ENCODE measurements around the gene KMT2C. TPM values are rescaled to one million over a fixed set of nuclear protein-coding genes. Genes with fewer than 3 reads are reported as not detected.

Gene KMT2C
- total RNA-seq, 1 experiment from 2014 or later = 54.3 TPM

DNA sequence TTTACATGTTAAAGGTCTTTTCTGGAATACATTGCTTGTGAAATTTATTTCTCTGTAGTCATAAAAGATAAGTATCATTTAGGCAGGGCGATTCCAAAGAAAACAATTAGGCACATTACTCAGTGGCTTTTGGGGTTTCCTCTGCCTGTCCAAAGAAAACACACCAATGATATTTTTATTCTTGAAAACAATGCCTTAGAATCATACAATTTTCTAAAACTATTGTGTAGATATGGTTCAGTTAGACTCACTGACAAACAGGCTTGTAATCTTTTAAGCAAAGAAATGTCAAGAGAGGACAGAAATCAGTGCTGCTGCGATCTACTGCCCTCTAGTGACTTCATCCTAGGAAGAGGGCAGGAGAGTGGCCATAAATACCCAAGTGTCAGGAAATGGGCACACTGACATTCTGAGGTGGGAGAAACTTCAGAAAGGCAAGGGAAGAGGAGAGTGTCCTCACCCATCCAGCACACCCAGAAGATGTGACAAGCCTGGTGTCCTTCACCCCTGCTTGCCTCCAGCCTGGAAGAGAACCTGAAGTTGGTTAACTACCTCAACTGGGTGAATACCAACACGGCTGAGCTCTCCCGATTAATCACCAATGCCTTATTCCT is 289.8 kb downstream of the KMT2C start:
- Histone ChIP-seq H3K9me3 (ENCODE audit: insufficient read depth, low read depth) (no peaks in the 10 kb centered on the region), H3K4me3 (no peak overlapping the region), H4K20me1 (ENCODE audit: insufficient read depth) (peaks cover 14% of the 10 kb centered on the region), H3K27me3 (ENCODE audit: insufficient read depth, low read depth) (no peaks in the 10 kb centered on the region), H3K4me2 (no peak overlapping the region), H3K27ac (no peak overlapping the region), H3K4me1 (replicated peaks; ENCODE audit: insufficient read depth) (no peaks in the 10 kb centered on the region), H3F3A (ENCODE audit: insufficient read depth, low read depth) (0 out of 2 replicates have a peak, but pooled peaks cover 4% of the 10 kb centered on the region), H3K9me2 (ENCODE audit: insufficient read depth) (no peaks in the 10 kb centered on the region), H3K79me2 (ENCODE audit: low read depth) (no peaks in the 10 kb centered on the region), H2AFZ (no peak overlapping the region), H3K36me3 (ENCODE audit: low read depth) (peaks cover 10% of the 10 kb centered on the region; the same call in 1 of the 2 replicates)
- BruUV-seq (replicated peaks) = no TSS peak
- peak; percentile 41 to 50 for DNase-seq
- intact Hi-C loops (cut with micrococcal nuclease; ENCODE audit: unreplicated experiment) = loop anchor here (1.0 to 10.0 kb wide), 5 partner anchors 361 to 831 kb away; no protein-coding TSS in a partner anchor
- POLR2A ChIA-PET (ENCODE audit: unreplicated experiment) = interaction anchor here (0.6 to 0.7 kb wide), 2 partner anchors 256 to 457 kb away, joined by 3 to 4 read pairs; no protein-coding TSS in a partner anchor
- no peak for TF ChIP-seq EZH2 (IDR thresholded peaks at IDR 0.05; ENCODE audit: low read depth)
- TF ChIP-seq, protein P1, sequence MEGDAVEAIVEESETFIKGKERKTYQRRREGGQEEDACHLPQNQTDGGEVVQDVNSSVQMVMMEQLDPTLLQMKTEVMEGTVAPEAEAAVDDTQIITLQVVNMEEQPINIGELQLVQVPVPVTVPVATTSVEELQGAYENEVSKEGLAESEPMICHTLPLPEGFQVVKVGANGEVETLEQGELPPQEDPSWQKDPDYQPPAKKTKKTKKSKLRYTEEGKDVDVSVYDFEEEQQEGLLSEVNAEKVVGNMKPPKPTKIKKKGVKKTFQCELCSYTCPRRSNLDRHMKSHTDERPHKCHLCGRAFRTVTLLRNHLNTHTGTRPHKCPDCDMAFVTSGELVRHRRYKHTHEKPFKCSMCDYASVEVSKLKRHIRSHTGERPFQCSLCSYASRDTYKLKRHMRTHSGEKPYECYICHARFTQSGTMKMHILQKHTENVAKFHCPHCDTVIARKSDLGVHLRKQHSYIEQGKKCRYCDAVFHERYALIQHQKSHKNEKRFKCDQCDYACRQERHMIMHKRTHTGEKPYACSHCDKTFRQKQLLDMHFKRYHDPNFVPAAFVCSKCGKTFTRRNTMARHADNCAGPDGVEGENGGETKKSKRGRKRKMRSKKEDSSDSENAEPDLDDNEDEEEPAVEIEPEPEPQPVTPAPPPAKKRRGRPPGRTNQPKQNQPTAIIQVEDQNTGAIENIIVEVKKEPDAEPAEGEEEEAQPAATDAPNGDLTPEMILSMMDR (conservative IDR thresholded peaks at IDR 0.05) = peak; percentile 77
- CTCF ChIA-PET = interaction anchor here (0.6 kb wide), 1 partner anchor 197 kb away, joined by 7 read pairs; no protein-coding TSS in a partner anchor

GRCh38 chr7:152144557-152145245 is 291.1 kb downstream of the KMT2C start:
- peaks cover 6% of the 10 kb centered on the region for H3K36me3 ChIP-seq (ENCODE audit: low read depth)
- BruUV-seq (replicated peaks) = no TSS peak
- DNase-seq = no peak
- no peak overlapping the region for H3K27ac ChIP-seq
- intact Hi-C loops (cut with micrococcal nuclease; ENCODE audit: unreplicated experiment) = loop anchor here (10.0 kb wide), 4 partner anchors 360 to 830 kb away; no protein-coding TSS in a partner anchor
- H3K27me3 ChIP-seq (ENCODE audit: insufficient read depth, low read depth) = no peaks in the 10 kb centered on the region
- no peaks in the 10 kb centered on the region for H3K4me1 ChIP-seq (replicated peaks; ENCODE audit: insufficient read depth)
- no peak overlapping the region for H3K4me3 ChIP-seq
- no peaks in the 10 kb centered on the region for H3K79me2 ChIP-seq (ENCODE audit: low read depth)
- ChIA-PET CTCF (no interaction called here), POLR2A (ENCODE audit: unreplicated experiment) (no interaction called here)
- peaks cover 18% of the 10 kb centered on the region for H4K20me1 ChIP-seq (ENCODE audit: insufficient read depth)
- 0 out of 2 replicates have a peak, but pooled peaks cover 4% of the 10 kb centered on the region for H3F3A ChIP-seq (ENCODE audit: insufficient read depth, low read depth)
- H3K9me3 ChIP-seq (ENCODE audit: insufficient read depth, low read depth) = no peaks in the 10 kb centered on the region
- TF ChIP-seq, protein P1 (conservative IDR thresholded peaks at IDR 0.05) = no peak
- TF ChIP-seq EZH2 (IDR thresholded peaks at IDR 0.05; ENCODE audit: low read depth) = no peak
- no peak overlapping the region for H2AFZ ChIP-seq
- no peak overlapping the region for H3K4me2 ChIP-seq
- H3K9me2 ChIP-seq (ENCODE audit: insufficient read depth) = no peaks in the 10 kb centered on the region

DNA sequence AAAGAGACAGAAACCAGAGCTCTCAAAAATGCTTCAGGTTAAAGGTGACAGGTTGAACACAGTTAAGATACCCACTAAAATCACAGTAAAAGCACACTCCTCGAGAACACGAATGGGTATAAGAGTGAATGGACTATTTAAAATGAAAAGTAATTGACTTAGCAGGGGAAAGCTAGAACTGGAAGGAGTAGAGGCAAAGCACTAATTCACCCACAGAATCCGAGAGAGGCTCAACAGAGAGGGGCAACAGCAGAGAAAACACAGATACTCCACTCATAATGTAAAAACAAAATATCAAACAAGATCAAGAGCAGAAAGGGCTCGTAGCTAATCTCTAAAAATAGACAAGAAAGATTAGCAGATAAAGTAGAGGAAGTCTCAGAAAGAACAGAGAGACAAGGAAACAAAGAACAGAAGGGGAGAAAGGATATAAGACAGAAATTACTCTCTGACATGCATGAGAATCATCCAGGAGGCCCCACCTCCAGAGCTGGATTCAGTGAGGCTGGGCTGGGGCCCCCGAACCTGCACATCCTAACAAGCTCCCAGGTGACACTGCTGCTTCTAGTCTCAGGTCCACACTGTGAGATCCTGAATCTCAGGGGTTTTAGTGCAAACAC is 292.7 kb downstream of the KMT2C start:
- no TSS peak for BruUV-seq (replicated peaks)
- no peaks in the 10 kb centered on the region for H3K4me1 ChIP-seq (replicated peaks; ENCODE audit: insufficient read depth)
- peaks cover 14% of the 10 kb centered on the region for H3K36me3 ChIP-seq (ENCODE audit: low read depth)
- no peaks in the 10 kb centered on the region for H3K27me3 ChIP-seq (ENCODE audit: insufficient read depth, low read depth)
- no peak overlapping the region for H3K4me3 ChIP-seq
- ChIA-PET CTCF (interaction anchor here (0.6 kb wide), 1 partner anchor 357 kb away, joined by 4 read pairs; no protein-coding TSS in a partner anchor), POLR2A (ENCODE audit: unreplicated experiment) (no interaction called here)
- intact Hi-C loops (cut with micrococcal nuclease; ENCODE audit: unreplicated experiment) = loop anchor here (10.0 kb wide), 4 partner anchors 358 to 828 kb away; no protein-coding TSS in a partner anchor
- H2AFZ ChIP-seq = no peak overlapping the region
- 0 out of 2 replicates have a peak, but pooled peaks cover 4% of the 10 kb centered on the region for H3F3A ChIP-seq (ENCODE audit: insufficient read depth, low read depth)
- H3K79me2 ChIP-seq (ENCODE audit: low read depth) = no peaks in the 10 kb centered on the region
- TF ChIP-seq, protein P1 (conservative IDR thresholded peaks at IDR 0.05) = no peak
- no peak for TF ChIP-seq EZH2 (IDR thresholded peaks at IDR 0.05; ENCODE audit: low read depth)
- no peaks in the 10 kb centered on the region for H3K9me2 ChIP-seq (ENCODE audit: insufficient read depth)
- H3K27ac ChIP-seq = no peak overlapping the region
- H4K20me1 ChIP-seq (ENCODE audit: insufficient read depth) = peaks cover 15% of the 10 kb centered on the region
- no peak overlapping the region for H3K4me2 ChIP-seq
- H3K9me3 ChIP-seq (ENCODE audit: insufficient read depth, low read depth) = no peaks in the 10 kb centered on the region
- DNase-seq = no peak
